Islet precursor cell (in vitro differentiated cells): ENCODE measurements around the gene RHOH.

Experiments
- DNase-seq: peaks from one replicate; pipeline ENCODE4 v3.0.0-alpha.2; 2018

Gene RHOH

DNA sequence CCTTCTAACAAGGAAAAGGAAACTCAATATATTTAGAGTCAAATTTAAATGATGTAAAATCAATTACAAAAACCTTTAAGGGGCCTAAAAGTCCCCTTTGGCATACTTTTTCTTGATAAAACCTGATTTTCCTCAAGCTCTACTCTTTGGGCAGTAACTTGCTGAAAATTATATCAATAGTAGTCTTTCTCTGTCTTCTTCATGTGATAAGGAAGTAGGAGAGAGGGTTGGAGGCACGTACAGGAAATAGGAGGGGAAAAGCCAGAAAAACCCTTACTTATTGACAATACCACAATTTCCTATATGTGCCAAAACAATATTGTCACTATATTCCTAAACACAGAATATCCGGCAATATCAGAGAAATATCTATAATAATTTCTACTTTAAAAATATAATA, 9.6 kb downstream of the RHOH start:
- DNase-seq = no peak

DNA sequence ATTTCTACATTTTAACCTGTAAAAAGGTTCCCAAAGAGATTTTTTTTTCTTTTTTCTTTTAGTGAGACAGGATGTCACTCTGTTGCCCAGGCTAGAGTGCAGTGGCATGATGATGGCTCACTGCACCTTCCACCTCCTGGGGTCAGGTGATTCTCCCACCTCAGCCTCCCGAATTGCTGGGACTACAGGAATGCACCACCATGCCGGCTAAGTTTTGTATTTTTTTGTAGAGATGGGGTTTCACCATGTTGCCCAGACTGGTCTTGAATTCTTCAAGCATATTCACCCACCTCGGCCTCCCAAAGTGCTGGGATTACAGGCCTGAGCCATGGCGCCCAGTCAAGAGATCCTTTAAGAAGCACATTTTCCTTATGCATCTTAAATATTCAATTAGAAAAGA, 12.6 kb downstream of the RHOH start:
- no peak for DNase-seq

DNA sequence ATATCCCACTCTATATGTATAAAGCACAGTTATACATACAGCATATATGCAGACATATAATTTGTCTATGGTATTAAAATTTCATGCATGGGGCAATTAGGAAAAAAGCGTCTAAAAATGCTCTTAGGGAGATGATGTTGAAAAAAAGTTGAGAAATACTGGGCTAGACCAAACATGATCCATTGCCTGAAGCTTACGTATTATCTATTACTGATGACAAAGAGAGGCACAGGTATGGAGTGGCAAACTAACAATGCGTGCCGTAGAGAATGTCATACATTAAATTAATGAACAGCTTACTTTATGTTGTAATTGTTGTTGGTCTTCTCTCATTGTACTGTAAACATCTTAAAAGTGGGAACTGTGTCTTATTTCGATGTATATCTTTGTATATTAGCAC, 13.9 kb downstream of the RHOH start:
- no peak for DNase-seq

GRCh38 chr4:40211224-40212185, 14.7 kb downstream of the RHOH start:
- no peak for DNase-seq

DNA sequence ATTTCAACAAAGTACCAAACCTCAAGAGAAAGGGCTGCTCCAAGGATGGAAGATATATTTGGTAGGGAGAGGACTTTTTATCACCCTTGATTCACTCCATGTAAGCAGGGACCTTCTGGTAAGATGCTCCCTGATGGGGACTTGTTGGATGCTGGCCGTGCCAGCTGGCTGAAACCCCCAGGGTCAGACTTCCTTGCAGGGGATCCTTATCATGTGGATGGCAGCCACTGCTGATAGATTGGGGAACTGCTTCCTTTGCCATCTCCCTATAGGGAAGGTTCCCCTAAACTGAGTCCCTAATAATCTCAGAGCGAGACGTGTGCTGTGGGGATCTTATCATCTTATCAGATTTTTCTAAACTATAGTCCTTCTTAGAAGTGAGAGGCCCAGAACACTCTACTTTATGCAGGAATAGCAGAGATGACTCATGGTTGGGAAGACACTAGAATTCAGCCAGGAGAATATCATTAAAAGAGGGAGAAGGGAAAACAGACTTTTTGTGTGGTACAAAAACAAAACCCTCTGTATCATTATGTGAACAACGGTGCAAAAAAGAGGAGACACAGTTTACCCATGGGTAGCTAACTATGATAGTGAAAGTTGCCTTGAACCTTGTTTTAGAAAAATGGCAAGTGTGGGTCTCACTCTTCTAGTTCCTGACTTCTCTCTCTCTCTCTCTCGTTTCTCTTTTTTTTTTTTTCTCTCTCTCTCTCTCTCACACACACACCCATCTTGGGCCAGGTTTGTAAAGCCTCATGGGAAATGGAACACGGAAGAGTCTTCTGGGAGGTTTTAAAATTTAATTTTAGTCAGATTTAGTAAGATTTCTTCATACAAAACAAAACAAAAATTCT, 16.1 kb downstream of the RHOH start:
- DNase-seq = no peak

DNA sequence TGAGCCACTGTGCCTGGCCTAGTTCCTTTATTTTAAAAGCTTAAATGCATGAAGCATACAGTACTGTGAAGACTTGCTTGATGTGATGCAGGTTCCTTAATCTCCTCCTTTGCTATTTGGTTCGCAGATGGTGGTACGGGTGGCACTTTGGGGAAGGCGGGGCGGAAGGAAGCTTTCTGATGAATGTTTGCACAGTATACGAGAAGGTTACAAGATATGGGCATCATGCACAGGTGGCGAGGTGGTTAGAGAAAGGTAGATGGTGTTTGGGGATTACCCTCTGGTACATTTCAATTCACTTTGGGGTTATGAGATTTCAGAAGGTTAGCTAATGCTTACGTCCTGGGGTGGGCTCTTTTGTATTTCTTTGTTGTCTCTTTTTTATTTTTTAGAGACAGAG, 17.2 kb downstream of the RHOH start:
- DNase-seq = no peak

DNA sequence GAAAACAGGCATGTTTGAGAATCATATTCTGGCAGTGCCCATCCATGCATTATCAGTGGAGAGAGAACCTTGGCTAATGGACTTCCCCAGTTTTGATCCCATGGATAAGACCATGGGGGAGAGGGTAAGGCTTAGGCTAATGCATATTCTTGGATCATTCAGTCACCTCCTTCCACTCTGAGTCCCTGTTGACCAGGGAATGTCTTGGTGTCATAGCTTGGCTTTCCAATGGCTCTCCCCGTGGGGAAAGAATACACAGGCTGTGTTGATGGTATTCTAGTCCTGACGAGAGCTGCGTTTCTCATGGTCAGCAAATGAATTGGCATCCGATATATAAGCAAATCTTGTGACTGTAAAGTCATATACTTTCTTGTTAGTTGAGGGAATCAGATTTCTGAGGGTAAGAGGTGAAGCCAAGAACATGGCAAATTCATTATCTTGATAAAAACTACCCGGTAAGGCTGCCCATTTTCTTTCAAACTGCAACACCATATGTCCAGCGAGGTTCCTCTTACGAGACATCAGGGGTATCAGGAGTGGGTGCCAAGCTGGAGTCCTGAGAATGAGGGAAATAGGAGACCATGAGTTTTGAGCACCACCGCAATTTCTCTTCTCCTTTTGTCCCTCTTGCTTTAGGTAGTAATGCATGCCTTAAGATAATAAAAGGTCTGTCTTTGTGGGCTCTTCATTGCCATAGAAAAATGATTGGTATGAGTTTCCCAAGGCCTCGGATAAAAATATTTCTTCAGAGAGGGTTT, 18.0 kb downstream of the RHOH start:
- no peak for DNase-seq

- no peak for DNase-seq
Observed at GRCh38 chr4:40216622-40217366, 20.0 kb downstream of the RHOH start.

DNA sequence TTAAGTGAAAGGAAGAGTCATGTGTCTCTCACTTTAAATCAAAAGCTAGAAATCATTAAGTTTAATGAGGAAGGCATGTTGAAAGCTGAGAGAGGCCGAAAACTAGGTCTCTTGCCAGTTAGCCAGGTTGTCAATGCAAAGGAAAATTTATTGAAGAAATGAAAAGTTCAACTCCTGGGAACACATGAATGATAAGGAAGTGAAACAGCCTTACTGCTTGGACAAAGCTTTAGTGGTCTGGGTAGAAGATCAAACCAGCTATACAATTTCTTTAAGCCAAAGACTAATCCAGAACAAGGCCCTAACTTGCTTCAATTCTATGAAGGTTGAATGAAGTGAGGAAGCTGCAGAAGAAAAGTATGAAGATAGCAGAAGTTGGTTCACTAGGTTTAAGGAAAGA, 24.9 kb downstream of the RHOH start:
- DNase-seq = no peak

DNA sequence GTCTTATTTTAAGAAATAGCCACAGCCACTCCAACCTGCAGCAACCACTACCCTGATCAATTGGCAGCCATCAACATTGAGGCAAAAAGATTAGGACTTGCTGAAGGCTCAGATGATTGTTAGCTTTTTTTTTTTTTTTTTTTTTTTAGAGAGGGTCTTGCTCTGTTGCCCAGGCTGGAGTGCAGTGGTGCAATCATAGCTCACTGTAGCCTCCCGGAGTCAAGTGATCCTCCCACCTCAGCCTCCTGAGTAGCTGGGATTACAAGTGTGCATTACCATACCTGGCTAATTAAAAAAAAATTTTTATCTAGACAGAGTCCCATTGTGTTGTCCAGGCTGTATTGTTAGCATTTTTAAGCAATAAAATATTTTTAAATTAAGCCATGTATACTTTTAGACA, 26.5 kb downstream of the RHOH start:
- DNase-seq = no peak

GRCh38 chr4:40224432-40224831, 27.6 kb downstream of the RHOH start:
- no peak for DNase-seq

- no peak for DNase-seq
Observed at GRCh38 chr4:40225497-40225896, 28.7 kb downstream of the RHOH start.

- DNase-seq = no peak
Observed at GRCh38 chr4:40227284-40227683, 30.5 kb downstream of the RHOH start.

DNA sequence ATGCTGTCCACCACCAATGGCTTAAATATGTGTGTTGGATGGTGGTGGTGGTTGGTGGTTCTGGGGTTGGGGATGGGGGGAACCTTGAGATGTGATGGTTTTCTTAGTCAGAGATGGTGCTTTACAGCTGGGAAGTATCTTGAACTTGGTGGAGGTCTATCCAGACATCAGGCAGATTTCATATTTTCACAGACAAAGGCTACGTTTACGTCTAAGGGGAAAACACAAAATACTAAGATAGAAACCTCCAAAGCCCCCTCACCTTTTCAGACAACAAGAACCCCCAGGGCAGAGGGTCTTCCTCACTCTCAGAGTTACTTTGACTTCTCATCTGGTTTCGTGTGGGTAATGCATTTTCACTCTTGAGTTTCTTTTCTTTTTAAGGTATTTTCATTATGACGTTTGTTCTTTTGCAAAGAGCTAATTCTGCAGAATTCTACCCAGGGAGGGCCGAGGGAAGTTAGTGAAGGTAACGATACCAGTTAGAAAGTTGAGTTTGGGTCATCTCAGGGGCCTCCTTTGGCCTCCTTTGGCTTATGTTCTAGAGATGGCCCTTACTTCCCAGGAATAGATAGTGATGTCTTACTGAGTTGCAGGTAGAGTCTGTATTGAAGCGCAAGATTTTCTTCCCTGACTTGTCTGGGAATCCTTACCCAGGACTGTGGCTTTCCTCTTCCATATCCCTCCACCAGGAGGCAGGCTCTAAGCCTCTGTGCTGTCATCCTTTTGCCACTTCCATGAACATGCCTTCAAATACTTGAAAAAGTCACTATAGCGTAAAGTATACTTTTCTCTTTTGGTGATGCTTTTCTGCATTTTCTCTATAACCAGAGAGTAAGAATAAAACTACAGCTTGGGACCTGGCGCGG, 31.9 kb downstream of the RHOH start:
- DNase-seq = no peak

GRCh38 chr4:40231316-40231863, 34.6 kb downstream of the RHOH start:
- DNase-seq = no peak

GRCh38 chr4:40232610-40233009, 35.8 kb downstream of the RHOH start:
- no peak for DNase-seq

GRCh38 chr4:40233227-40233626, 36.4 kb downstream of the RHOH start:
- no peak for DNase-seq

DNA sequence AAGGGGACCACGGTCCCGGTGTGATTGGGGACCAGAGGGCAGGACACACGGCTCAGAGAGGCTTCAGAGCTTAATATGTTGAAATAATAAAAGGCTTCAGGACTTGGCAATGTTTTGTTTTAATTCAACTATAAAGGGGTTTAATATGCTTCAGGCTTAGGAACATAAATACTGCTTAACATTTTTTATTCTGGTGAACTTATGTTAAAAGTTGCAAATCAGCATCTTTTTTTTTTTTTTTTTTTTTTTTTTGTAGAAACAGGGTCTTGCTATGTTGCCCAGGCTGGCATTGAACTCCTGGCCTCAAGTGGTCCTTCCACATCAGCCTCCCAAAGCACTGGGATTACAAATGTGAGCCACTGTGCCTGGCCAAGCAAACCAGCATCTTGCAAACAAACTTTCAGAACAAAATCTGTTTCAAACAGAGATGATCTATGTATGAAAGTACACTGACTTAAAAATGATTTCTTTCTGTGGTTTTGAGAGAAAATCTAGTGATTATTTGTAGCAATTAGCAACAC, 37.7 kb downstream of the RHOH start:
- DNase-seq = no peak

GRCh38 chr4:40238008-40238699, 41.3 kb downstream of the RHOH start:
- no peak for DNase-seq
